Vagina (tissue), 2 donors: ENCODE data around the gene BACE2.

Experiments used
- POLR2A ChIP-seq, 2 donors: fragments of 450-650 bp; IDR thresholded peaks; one replicate each; pipeline ENCODE4 v1.6.1; 2017; ENCODE audit warnings: antibody characterized with exemption in 2 of 2, mild to moderate bottlenecking in 2 of 2, moderate library complexity in 2 of 2
- TF ChIP-seq, protein P1 (sequence below), 3 experiments: fragments of 450-650 bp in 2 of 3; fragments of 200-600 bp in 1 of 3; sonication (generic) in 1 of 3; IDR thresholded peaks; one replicate each; pipeline ENCODE4 v1.5.1; 2017 to 2019; ENCODE audit warnings: antibody characterized with exemption in 3 of 3, mild to moderate bottlenecking in 2 of 3, moderate library complexity in 2 of 3

DNA sequence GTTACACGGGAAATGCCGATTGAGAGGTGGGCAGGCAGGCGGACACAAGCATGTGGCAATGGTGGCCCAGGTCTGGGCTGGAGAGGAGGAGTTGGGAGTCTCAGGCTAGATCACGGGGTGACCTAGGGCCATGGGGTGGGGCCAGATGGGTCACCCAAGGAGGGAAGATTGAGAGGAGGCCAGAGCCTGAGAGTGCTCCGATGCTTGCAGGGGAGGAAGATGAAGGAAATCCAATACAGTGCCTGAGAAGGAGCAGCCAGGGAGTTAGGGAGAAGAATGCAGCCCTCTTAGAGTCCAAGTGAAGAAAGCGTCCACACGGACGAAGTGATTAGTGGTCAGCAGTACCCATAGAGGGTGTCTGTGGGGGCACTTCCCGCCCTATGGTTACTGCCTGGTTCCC lies 87.2 kb downstream of the BACE2 start:
- TF ChIP-seq, protein P1, sequence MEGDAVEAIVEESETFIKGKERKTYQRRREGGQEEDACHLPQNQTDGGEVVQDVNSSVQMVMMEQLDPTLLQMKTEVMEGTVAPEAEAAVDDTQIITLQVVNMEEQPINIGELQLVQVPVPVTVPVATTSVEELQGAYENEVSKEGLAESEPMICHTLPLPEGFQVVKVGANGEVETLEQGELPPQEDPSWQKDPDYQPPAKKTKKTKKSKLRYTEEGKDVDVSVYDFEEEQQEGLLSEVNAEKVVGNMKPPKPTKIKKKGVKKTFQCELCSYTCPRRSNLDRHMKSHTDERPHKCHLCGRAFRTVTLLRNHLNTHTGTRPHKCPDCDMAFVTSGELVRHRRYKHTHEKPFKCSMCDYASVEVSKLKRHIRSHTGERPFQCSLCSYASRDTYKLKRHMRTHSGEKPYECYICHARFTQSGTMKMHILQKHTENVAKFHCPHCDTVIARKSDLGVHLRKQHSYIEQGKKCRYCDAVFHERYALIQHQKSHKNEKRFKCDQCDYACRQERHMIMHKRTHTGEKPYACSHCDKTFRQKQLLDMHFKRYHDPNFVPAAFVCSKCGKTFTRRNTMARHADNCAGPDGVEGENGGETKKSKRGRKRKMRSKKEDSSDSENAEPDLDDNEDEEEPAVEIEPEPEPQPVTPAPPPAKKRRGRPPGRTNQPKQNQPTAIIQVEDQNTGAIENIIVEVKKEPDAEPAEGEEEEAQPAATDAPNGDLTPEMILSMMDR (IDR thresholded peaks at IDR 0.05) = no peak
- TF ChIP-seq POLR2A (IDR thresholded peaks at IDR 0.05) = no peak
